GM19025 (cell line): Measurements from ENCODE around the gene LAMA2.

Experiments used
- ATAC-seq: cut with Tn5 transposase; IDR thresholded peaks from one replicate; pipeline ENCODE4 v1.9.1; 2021; ENCODE audit warnings: mild to moderate bottlenecking, low read depth, moderate library complexity; ENCODE audit not compliant: unreplicated experiment

Gene LAMA2

GRCh38 chr6:129344379-129344778, 461.4 kb downstream of the LAMA2 start:
- no peak for ATAC-seq

- ATAC-seq: no peak
Observed at GRCh38 chr6:129345890-129346289, 463.0 kb downstream of the LAMA2 start.

GRCh38 chr6:129346964-129347363, 464.0 kb downstream of the LAMA2 start:
- ATAC-seq: no peak

- no peak for ATAC-seq
Observed at GRCh38 chr6:129350278-129350677, 467.3 kb downstream of the LAMA2 start.

- ATAC-seq: no peak
Observed at GRCh38 chr6:129351807-129352206, 468.9 kb downstream of the LAMA2 start.

DNA sequence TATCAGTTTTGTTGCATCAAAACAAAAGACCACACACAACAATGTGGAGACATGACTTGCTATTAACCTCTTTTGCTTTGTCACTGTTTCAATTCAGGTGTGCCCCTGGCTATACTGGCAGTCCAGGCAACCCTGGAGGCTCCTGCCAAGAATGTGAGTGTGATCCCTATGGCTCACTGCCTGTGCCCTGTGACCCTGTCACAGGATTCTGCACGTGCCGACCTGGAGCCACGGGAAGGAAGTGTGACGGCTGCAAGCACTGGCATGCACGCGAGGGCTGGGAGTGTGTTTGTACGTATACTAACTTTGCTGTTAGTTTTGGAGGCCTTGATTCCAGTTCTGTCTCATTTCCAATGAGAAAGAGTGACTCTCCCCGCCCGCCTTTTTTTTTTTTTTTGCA, 470.1 kb downstream of the LAMA2 start:
- ATAC-seq: no peak

DNA sequence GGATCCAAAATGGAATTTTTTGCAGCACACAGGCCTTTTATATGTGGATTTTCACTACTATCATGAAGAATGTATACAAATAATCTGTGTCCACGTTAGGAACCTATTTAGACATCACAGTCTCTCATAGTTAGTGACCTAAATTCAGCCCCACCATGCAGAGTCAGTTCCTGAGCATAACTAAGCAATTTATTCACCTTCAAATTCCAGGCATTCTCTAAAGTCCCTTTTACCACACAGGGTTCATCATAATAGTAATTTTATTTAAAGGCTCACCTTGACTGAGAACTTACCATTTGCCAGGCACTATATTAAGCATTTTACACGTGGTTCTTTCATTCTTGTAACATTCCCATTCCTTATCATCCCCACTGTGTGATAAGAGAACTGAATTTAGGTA, 473.2 kb downstream of the LAMA2 start:
- ATAC-seq: no peak

GRCh38 chr6:129359811-129360681, 477.1 kb downstream of the LAMA2 start:
- ATAC-seq: no peak

- ATAC-seq: no peak
Observed at GRCh38 chr6:129360682-129360955, 477.7 kb downstream of the LAMA2 start.

DNA sequence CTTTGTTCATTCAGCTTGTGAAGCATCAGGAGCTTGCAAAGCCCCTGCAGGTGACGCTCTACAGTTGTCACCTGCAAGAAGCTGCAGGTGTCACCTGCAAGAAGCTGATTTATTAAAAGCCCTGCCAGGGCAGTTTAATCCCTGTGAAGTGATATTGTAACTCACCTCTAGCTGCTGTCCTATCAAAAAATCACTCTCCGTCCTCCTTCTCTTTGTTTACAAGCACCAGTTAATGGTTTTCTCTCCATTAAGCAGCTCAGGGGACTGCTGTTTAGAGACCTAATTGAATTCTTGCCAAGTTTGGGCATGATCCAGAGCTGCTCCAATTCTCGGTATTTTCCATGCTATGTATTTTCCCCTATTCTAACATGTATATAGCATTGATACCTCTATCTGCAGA, 481.1 kb downstream of the LAMA2 start:
- no peak for ATAC-seq

DNA sequence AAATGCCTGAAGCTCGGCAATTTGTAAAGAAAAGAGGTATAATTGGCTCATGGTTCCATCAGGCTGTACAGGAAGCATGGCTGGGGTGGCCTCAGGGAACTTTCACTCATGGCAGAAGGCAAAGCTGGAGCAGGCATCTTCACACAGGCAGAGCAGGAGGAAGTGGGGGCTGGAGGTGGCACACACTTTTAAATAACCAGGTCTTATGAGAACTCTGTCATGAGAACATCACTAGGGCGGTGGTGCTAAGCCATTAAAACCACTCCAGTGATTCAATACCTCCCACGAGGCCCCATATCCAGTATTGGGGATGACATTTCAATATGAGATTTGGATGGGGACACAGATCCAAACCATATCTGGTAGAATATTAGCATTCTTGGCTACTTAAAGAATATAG, 481.8 kb downstream of the LAMA2 start:
- ATAC-seq: no peak

- ATAC-seq: no peak
Observed at GRCh38 chr6:129368076-129368475, 485.1 kb downstream of the LAMA2 start.

DNA sequence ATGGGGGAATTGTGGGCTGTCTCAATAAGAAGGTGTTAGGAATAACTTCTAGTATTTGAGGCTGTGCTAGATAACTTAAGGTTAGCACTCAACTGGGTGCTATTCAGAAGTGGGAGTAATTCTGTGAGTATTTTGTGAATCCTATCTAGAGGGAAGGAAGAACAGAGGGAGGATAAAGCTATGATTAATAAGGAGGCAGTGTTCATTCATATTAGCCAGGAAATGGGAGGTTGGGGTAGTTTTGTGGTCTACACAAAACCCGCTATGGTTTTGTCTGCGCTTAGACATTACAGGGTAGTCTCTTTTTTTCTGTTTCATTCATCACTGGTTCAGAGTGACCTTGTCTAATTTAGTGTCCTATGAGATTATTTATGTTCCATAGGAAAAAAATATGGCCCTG, 486.0 kb downstream of the LAMA2 start:
- no peak for ATAC-seq

GRCh38 chr6:129369737-129370136, 486.8 kb downstream of the LAMA2 start:
- ATAC-seq: no peak

DNA sequence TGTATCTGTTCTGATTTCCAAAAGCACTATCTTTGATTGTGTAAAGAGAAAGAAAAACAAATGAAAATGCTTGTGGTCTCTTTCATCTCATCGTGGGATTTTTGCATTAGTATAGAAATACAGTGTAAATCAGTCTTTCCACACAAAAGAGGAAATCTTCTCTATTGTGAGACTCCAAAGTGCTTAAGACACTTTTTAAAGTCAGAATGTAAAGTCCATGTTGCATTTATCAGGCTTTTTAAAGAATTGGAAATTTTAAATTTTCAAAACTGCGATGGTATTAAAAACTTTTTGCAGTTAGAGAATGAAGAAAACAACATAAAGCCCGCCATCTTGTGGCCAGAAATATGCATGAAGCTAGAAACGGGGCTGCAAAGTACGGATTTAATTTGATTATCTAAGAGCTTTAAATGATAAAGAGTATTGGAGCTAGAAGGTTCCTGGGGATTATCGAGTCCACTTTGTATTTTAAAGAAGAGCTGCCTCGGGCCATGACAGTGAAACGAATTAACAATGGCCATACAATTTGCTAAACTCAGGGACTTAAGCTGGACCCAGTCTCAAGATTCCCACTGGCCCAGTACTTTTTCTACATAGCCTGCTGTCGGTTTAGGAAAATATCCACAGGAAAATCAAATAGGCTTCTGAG, 487.5 kb downstream of the LAMA2 start:
- no peak for ATAC-seq

DNA sequence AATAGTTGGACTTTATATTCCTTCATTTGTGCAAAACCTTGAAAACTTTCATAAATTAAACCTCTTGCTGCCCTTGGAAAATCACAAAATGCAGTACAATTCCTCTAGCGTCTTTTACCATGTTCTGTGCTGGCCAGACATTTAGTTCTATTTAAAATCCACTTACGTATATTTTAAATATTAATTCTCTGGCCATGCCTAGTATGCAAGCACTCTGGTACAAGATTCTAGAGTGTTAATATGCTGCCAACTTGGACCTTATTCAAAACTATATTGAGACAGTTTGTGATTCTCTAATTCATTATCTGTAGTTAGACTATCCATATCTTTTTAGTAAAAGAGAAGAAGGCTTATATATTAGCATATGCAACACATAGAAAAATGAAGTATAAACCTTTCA, 498.9 kb downstream of the LAMA2 start:
- no peak for ATAC-seq

- no peak for ATAC-seq
Observed at GRCh38 chr6:129382916-129383315, 500.0 kb downstream of the LAMA2 start.

DNA sequence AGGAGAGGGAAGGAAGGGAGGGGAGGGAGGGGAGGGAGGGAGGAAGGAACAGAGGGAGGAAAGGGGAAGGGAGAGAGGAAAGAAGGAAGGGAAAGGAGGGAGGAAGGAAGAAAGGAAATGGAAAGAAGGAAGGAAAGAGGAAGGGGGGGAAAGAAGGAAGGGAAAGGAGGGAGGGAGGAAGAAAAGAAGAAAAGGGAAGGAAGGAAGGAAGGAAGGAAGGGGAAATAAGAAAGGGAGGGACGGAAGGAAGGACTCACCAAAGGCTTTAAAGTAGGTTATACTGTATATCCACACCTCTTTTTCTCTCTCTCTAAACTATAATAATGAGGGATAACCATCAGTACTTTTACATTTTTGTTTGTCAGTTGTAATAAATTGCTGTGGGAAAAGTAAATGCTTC, 502.2 kb downstream of the LAMA2 start:
- no peak for ATAC-seq

GRCh38 chr6:129390900-129391299, 508.0 kb downstream of the LAMA2 start:
- ATAC-seq: no peak

GRCh38 chr6:129393654-129394053, 510.7 kb downstream of the LAMA2 start:
- ATAC-seq: no peak

DNA sequence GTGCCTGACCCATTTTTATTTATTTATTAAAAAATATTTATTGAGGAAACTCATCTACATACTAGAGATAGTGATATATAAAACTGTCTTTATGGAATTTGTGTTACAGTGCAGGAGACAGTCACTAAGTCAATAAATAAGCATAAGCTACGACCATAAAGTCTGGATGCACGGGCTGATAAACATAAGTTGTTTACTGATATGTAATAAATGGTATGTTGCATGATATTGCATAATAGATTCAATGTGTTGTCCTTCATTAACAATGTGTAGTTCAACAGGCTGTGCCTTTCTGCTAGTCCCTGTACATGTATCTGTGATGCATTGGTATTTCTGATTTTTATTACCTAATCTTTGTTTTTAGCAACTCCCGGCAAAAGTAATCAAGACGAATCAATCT, 515.8 kb downstream of the LAMA2 start:
- no peak for ATAC-seq

GRCh38 chr6:129402244-129402643, 519.3 kb downstream of the LAMA2 start:
- ATAC-seq: no peak
